Omental fat pad (tissue), 4 donors: ENCODE data around the gene SLC4A7. TPM values are rescaled to one million over a fixed set of nuclear protein-coding genes. Genes with fewer than 3 reads are reported as not detected.

ENCODE experiments used
- ATAC-seq: fragments of 150-250 bp; one replicate; pipeline ENCODE4 v1.9.1; 2016; ENCODE audit warnings: mild to moderate bottlenecking, moderate library complexity; ENCODE audit not compliant: low FRiP score
- DNase-seq: peaks from one replicate; pipeline ENCODE4 v3.0.0-alpha.2; 2019; ENCODE audit warnings: low spot score
- CTCF ChIP-seq, 3 donors: fragments of 450-650 bp; IDR thresholded peaks; one replicate each; pipeline ENCODE4 v1.5.1; 2016 to 2017; ENCODE audit warnings: antibody characterized with exemption in 3 of 3, mild to moderate bottlenecking in 3 of 3, moderate library complexity in 2 of 3
- small RNA-seq: library from RNA; depleted of rRNA; stranded (forward); fragments of <200 nt; gene quantifications from one replicate; pipeline ENCODE3, GENCODE V24; 2016
- total RNA-seq, 4 donors: library from RNA; depleted of rRNA; stranded (reverse); fragments of >200 nt; gene quantifications; one replicate each; pipeline ENCODE4 v1.1.0, GENCODE V29; 2016

The SLC4A7 gene
- total RNA-seq, 4 donors from 2014 or later = 25.4 to 101 (median 33.9) TPM

GRCh38 chr3:27325419-27325818, 158.8 kb downstream of the SLC4A7 start:
- ATAC-seq (no peak), DNase-seq (no peak)
- no peak for TF ChIP-seq CTCF (IDR thresholded peaks at IDR 0.05)

GRCh38 chr3:27324686-27325085, 159.5 kb downstream of the SLC4A7 start:
- ATAC-seq (no peak), DNase-seq (no peak)
- no peak for TF ChIP-seq CTCF (IDR thresholded peaks at IDR 0.05)

GRCh38 chr3:27323087-27323570, 161.1 kb downstream of the SLC4A7 start:
- ATAC-seq (no peak), DNase-seq (no peak)
- no peak for TF ChIP-seq CTCF (IDR thresholded peaks at IDR 0.05)

Small RNAs within 50 kb of the gene (small RNA-seq; reads per million reads assigned to genes)
- gene AC137675.1 (not detected), gene RNU1-96P (not detected)

Other genes starting within 250 kb of the SLC4A7 start
- gene NEK10, start 115.0 kb downstream of the SLC4A7 start, total RNA-seq = 1 to 10 TPM in 2 of 4 donors, under 1 TPM in 2; 0.65 to 2.6 (median 1.2) TPM
- gene EOMES, start 237.9 kb upstream of the SLC4A7 start, total RNA-seq = under 1 TPM in 3 of 4 donors, not detected in 1; 0.19 to 0.63 (median 0.48) TPM